Stimulated activated CD8-positive, alpha-beta memory T cell treated with anti-CD3 and anti-CD28 coated beads, Interleukin-15, amount 100 ng/mL, for 1 hour (primary cell): Measurements from ENCODE around the gene EXD1.
"Not testable (repeated sequence)": the region's sequence is repeated elsewhere in the genome, so short reads cannot be mapped to it uniquely, and the experiment has no call there.

Experiments used
- DNase-seq: peaks from one replicate; pipeline ENCODE4 v3.0.0-alpha.2; 2020; ENCODE audit warnings: low read depth

The EXD1 gene

DNA sequence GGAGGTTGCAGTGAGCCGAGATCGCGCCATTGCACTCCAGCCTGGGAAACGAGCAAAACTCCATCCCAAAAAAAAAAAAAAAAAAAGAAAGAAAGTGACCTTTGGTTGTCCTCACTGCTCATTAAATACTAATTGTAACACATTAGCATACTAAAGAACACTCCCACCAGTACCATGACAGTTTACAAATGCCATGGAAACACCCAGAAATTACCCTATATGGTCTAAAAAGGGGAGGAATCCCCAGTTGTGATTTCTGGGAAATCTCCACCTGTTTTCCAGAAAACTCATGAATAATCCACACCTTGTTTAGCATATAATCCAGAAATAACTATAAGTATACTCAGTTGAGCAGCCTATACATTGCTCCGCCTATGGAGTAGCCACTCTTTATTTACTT, 90.9 kb downstream of the EXD1 start:
- no peak for DNase-seq

DNA sequence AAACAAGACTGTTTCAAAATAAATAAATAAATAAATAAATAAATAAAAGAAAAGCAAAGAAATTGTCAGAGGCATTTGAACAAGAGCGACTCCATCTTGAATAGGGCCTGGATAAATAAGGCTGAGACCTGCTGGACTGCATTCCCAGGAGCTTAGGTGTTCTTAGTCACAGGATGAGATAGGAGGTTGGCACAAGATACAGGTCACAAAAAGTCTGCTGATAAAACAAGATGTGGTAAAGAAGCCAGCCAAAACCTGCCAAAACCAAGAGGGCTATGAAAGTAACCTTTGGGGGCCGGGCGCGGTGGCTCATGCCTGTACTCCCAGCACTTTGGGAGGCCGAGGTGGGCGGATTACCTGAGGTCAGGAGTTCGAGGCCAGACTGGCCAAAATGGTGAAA, 91.4 kb downstream of the EXD1 start:
- DNase-seq: not testable (repeated sequence)

DNA sequence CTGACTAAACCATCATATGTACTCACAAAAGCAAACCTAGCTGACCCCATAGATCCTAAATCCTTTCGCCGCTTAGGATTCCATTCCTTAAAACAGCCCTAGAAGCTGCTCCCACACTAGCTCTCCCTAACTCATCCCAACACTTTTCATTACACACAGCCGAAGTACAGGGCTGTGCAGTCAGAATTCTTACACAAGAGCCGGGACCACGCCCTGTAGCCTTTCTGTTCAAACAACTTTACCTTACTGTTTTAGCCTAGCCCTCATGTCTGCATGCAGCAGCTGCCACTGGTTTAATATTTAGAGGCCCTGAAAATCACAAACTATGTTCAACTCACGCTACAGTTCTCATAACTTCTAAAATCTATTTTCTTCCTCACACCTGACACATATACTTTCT, 95.0 kb downstream of the EXD1 start:
- not testable (repeated sequence) for DNase-seq

DNA sequence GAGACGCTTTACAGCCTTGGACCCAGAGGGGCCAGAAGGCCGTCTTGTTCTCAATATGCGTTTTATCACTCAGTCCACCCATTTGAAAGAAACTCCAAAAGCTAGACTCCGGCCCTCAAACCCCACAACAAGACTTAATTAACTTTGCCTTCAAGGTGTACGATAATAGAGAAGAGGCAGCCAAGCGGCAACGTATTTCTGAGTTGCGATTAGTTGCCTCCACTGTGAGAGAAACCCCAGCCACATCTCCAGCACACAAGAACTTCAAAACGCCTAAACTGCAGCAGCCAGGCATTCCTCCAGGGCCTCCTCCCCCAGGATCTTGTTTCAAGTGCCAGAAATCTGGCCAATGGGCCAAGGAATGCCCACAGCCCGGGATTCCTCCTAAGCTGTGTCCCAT, 97.1 kb downstream of the EXD1 start:
- DNase-seq: no peak
